Muscle of arm (tissue), 14 donors: ENCODE measurements around the gene PCP4L1. TPM values are rescaled to one million over a fixed set of nuclear protein-coding genes. Genes with fewer than 3 reads are reported as not detected.
"Not testable (repeated sequence)": the region's sequence is repeated elsewhere in the genome, so short reads cannot be mapped to it uniquely, and the experiment has no call there.

Source experiments
- DNase-seq: peaks from one replicate; pipeline ENCODE4 v3.0.0-alpha.2; 2013
- long read RNA-seq, 11 donors: transcript quantifications; one replicate each; lab custom pipeline, GENCODE V29; 2026
- polyA plus RNA-seq, 12 donors: library from polyadenylated mRNA; unstranded; fragments of 120-200 nt; gene quantifications; one replicate each; pipeline ENCODE4 v1.2.1, GENCODE V29; 2013; ENCODE audit not compliant: insufficient read length in 12 of 12

Gene PCP4L1
- 1 to 10 TPM in 1 of 12 donors, under 1 TPM in 8, not detected in 3; 0.14 to 1.0 (median 0.38) TPM for polyA plus RNA-seq
- long read RNA-seq, donor 1, transcript PCP4L1-201 (3 exons, 1,424 nt) = major isoform, 5 of 10 reads
- long read RNA-seq, donor 1, partial matches to known transcripts = 5 of 10 reads
- long read RNA-seq, donor 1, other reads (novel, unspliced or antisense) = 0 of 10 reads
- long read RNA-seq, donor 2 = 0 reads
- long read RNA-seq, donor 3 = 0 reads
- long read RNA-seq, donor 4 = 0 reads
- long read RNA-seq, donor 5 = 0 reads
- long read RNA-seq, donor 6, partial matches to known transcripts = 0 of 1 reads
- long read RNA-seq, donor 6, other reads (novel, unspliced or antisense) = 0 of 1 reads
- long read RNA-seq, donor 7 = 0 reads
- long read RNA-seq, donor 8 = 0 reads
- long read RNA-seq, donor 9 = 0 reads
- long read RNA-seq, donor 10 = 0 reads
- long read RNA-seq, donor 11 = 0 reads

DNA sequence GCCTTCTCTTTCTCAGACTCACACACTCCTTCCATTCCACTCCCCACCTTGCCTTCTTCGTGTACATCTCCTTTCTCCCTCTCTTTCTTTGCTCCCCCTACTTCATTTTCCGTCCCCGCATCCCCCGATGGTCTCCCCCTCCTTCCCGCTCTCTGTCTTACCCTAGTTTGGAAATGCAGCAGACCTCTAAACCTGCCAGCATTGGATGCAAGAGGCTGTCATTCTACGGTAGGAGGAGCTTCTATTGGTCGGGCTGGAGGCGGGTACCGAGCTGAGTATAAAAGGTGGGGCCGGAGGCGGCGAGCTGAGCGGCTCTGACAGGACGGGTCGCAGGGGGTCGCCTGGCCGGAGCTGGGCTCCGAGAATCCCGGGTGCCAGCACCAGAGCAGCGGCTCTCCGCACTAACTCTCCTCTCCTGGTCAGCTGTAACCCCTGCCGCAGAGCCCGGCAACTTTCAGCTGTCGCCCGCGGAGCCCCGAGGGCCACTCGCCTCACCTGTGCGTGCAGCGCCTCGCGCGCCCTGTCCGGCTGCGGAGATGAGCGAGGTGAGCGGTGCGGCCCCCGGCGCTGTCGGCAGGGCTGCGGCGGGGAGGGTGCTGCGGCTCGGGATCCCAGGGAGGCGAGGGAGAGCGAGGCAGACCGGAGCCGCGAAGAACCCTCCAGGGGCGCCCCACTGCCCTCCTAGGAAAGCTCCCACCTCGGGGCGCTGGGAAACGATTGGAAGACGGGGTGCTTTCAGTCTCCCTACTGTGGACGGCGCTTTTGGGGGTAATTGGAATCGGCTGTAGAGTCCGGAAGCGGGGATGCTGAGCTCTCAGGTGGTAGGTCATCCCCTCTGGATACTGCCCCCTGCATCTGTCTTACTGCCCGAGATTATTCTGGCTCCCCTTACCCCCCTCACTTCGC is at the start of gene PCP4L1:
PCP4L1 (plus strand) TSS at position 307 of the 906 bp plus-strand sequence; CDS start at position 537, 230 bp downstream.
- peak; percentile 20 for DNase-seq

DNA sequence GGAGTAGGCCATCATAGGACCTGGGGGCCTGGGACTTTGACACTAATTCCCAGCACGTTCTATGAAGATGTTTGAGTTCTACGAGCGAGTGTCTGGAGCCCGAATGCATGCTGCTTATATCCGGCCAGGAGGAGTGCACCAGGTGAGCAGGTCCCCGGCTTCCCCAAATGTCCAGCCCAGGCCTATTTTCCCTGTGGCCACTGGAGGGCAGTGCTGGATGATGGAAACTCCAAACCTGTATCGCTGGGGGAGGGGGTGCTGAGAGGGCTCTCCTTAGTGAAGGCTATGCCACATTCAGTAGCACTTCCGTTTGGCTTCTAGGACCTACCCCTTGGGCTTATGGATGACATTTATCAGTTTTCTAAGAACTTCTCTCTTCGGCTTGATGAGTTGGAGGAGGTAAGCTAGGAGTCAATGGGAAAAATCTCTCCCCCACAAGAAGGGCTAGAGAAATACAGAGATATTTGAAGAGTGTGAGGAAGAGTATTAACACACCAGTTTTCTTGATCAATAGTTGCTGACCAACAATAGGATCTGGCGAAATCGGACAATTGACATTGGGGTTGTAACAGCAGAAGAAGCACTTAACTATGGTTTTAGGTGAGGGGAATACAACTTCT is 48.6 kb upstream of the PCP4L1 start:
- DNase-seq = no peak

DNA sequence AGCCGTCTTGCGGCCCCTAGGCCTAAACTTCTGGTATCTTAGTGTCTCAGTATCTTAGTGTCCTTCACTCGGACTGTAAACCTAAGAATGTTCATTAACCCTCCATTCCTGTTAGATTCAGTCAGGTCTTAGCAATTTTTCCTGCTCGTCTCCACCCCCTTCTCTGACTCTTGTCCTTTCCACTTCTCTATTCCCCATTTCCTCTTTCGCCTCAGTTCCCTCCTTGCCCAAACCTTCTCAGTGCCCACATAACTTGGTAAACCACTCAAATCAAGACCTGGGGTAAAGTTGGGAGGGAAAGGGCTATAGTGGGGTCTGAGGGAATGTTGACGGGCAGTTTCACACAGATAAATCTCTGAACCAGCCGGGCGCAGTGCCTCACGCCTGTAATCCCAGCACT is 44.2 kb upstream of the PCP4L1 start:
- no peak for DNase-seq

DNA sequence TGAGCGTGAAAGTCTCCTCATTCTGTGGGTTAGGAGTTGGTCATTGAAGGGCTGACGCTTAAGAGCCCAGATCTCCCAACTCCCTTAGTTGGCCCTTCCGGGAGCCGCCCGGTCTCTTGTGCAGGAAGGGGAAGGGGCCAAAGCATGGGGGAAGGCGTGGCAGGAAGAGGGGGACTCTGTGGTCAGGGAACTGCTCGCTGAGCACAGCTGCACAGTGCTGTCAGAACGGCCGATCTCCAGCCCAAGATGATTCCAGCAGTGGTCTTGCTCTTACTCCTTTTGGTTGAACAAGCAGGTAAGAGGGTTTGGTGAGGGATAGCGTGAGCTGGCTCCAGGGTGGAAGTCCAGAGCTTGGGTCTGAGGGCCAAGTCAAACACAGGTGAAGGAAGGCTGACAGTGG is 43.5 kb upstream of the PCP4L1 start, which contains the start of gene FCER1G:
FCER1G (plus strand) TSS at position 220 of the 400 bp plus-strand sequence; CDS start at position 247, 27 bp downstream.
- DNase-seq = no peak

DNA sequence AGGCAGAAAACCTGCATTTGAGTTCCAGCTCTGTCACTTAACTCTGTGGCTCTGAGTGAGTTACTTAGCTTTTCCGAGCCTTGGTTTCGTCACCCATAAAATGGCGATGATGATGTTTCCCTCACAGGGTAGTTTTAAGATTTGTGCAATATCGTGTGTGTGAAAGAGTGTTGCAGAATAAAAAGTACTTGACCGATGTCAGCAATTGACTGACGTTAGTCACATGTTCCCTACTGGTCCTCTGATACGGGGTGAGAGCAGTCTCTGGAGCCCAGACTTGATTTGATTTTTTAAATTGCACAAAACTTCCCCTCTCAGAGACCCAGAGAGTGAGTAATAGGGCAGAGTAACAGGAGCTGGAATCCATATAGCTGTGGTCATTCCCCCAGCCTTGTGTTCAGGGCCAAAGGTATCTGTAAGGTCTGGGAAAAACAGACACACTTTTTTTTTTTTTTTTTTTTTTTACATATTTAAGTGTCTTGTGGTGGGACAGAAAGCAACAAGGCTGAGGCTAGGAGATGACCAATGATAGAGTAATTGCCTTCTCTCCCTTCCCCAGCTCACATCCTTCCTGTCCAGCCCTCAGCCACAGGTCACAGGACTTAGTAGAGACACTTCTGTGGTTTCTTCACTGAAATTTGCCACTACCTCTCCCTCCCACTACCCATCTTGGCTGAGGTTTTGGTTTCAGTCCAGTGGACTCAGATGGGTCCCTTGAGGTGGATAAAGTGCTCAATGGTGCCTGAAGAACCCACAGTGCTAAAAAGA is 41.4 kb upstream of the PCP4L1 start:
- no peak for DNase-seq

DNA sequence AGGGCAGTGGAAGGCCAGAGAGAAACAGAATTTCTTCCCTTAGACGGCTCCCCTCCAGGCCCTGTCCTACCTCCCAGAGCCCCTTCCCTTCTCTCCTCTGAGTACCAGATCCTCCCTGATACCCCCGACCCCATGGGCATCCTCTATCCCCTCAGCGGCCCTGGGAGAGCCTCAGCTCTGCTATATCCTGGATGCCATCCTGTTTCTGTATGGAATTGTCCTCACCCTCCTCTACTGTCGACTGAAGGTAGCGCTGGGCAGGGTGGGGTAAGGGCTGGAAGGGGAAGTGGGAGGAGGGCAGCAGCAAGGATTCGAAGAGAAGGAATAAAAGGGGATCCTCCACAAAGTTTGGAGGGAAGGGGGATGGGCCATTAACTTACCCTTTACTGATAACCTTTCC is 40.7 kb upstream of the PCP4L1 start:
- DNase-seq = no peak

DNA sequence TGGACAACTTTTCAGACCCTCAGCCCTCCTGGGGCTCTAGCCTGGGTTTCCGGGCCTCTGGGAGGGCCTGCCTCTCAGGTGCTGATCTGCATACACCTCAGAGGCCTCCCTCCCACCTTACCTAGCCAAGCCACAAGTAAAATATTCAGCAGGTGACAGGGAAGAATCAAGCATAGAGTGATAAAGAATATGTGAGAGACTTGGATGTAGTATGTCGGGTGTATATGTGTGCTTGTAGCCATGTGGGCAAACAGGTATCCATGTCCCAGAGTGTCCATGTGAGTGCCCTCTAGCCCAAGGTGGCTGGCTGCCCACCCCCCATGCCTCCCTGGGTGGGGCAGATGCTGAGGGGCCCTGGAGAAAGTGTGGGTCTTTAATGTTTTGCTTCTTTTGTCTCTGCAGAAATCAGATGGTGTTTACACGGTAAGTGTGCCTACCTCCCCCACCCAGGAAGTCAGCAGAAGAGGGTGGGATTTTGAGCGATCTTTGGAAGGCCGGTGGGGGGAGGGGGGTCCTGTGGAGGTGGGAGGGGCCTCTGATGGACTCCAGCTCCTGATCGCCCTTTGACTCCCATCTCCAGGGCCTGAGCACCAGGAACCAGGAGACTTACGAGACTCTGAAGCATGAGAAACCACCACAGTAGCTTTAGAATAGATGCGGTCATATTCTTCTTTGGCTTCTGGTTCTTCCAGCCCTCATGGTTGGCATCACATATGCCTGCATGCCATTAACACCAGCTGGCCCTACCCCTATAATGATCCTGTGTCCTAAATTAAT is 40.1 kb upstream of the PCP4L1 start:
- no peak for DNase-seq

DNA sequence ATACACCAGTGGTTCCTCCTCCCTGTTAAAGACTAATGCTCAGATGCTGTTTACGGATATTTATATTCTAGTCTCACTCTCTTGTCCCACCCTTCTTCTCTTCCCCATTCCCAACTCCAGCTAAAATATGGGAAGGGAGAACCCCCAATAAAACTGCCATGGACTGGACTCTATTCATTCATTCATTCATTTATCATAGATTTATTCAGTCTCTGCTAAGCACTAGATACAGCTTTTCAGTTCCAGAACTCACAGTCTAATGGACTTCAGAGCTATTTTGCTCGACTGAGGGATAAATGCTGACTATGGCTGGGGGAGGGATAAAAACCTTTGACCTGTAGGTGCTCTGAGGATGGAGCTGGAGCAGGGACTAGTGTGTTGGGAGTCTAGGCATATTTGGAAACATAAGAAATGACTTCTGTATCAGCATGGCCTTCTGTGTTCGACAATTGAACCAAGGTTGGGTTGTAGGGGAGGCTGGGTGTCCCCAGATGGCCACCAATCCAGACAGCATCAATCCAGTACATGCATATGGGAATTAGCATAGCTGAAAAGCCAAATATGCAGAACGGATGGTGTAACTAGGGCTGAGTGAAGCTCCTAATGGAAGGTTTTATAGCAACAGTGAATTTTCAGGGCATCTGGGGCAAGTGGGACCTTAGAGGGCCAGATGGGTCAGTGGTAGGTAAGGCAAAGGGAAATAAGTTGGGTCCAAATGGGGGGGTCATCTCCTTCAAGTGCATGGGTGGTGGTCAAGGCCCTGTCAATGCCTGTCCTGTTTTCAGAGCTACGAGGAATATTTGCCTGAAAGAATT is 39.3 kb upstream of the PCP4L1 start:
- DNase-seq = no peak

DNA sequence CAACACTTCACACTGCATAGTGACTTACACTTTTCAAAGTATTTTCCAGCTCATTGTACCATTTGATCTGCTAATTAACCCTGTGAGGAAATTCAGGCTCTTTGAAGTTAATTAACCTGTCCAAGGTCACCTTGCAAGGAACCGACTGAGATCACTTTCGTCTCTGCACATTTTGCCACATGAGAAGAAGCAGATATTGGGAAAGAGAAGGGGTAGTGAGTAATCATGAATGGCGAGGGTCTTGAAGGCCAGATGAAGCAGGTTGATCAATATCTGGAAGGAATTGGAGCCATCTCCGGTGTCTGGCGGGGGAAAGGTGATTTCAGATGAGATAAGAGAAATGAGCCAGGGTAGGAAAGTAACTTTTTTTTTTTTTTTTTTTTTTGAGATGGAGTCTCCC is 38.5 kb upstream of the PCP4L1 start:
- no peak for DNase-seq

DNA sequence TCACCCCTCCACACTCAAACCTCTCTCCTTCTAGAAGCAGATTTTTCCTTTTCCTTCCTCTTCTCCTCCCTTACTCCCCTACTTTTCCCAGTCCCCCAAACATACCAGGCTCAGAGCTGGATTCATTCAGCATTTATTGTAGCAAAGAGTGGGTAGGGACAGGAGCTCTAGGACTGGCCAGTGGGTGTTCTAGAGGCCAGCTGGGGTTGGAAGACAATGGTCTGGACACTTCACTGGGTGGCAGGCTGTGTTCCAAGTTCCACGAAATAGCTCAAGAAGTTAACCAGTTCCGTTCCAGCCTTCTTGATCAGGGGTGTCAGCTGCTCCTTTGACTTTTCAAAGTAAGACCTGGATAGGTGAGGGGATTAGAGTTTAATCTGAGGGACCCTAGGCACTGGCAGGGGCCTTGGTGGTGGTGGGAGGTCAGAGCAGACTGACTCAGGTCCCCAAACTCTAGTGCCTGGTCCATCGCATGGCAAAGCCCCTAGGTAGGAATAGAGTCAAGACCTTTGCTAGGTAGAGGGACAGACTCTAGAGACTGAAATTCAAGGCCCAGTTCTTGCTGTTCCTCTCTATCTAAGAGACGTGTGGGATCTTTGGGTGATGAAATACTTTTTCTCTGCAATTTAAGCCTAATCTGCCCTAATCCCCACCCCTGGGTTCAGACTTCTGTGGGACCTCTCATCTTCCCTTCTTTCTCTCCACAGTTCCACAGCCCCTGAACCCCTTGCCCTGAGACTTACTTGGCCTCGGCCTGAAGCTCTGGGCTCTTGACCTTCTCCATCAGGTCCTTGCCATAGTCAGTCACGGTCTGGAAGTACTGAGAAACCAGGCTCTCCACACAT is 36.1 kb upstream of the PCP4L1 start:
- DNase-seq = no peak

DNA sequence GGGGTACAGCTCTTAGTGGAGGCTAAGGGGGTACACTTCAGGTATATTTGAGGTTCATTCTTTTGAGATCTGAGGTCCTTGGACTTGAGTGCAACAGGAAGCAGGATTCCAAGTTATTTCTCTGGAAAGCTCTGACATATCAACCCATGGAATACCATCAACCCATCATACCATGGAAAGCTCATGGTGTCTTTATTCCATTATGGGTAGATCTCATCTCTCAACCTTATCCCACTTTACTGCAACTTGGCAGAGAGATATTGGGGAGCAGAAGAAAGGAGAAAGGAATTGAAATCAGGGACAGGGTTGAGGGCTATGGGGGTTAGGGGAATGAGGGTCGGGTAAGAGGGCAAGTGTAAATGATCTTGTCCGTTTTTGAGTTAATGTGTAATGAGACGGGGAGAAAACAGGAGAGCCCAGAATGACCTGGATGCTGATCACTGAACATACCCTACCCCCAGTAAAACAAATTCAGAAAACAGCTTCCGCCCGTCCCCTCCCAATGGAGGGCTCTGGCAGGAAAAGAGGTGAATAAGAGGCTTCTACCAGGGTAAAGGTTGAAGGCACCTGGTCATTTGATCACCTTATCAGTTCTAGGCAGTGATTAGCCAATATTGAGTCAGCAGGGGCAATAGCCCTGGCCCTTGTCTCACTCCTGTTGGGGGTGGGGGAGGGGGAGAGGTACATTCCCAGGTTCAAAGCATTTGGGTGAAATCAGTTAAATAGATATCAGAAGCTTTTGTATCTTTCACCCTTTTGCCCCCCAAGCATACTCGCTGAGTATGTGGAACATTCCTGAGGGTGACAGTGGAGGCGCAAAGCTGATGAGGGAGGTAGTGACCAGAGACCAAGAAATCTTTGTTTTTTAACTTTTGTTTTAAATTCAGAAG is 34.5 kb upstream of the PCP4L1 start:
- no peak for DNase-seq

DNA sequence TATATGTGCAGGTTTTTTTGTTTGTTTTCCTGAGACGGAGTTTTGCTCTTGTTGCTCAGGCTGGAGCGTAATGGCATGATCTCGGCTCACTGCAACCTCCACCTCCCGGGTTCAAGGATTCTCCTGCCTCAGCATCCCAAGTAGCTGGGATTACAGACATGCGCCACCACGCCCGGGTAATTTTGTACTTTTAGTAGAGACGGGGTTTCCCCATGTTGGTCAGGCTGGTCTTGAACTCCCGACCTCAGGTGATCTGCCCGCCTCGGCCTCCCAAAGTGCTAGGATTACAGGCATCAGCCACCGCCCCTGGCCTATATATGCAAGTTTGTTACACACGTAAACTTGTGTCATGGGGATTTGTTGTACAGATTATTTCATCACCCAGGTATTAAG is 33.9 kb upstream of the PCP4L1 start:
- not testable (repeated sequence) for DNase-seq

DNA sequence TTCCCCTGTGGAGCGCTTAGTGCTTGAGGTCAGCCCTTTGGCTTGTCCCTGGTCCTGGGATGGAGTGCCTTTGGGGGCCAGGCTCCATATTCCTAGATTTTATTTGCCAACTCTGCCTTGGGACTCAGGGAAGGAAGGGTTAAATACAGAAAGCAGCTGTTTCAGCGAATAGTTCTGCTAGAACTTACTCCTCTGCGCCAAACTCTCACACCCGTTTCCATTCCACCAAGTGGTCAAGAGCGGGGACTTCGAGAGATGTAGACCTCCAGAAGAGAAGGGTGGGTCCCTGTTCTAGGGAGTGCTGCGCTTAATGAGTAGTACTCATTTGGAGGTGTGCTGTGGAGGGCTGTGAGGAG is 33.4 kb upstream of the PCP4L1 start:
- DNase-seq = no peak

DNA sequence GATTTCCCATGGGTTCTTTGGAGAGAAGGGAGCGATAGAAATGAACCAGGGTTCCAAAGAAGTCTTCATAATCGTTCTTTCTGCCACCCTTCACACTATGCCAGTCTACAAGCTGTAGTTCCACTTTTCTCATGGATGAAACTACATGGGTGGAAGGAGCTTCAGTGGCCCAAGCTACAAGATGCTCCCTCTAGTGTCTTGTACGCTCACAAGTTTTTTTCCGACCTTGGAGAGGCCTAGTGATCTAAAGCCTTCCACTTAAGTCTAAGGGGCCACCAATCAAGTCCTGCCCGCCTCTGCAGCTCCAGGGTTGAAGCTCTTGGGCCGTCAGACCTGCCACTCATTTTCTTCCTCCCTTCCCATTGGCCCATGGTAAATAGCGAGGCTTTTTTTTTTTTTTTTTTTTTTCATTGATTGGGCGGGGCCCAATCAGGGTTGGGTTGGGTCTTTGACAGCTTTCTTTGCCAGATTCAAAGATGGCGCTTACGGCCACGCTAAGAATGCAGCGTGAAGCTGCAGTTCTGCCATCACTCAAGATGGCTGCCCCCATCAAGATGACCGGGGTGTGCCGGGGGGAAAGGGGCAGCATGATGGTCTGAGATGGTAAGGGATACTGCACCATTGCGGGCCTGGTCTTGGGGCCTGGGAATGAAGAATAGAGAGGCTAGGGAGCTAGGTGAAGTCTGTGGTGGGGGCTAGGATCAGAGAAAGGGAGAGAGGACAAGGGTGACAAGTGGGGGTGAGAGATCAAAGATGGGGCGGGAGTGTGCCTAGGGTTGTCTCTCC is 32.8 kb upstream of the PCP4L1 start, which contains the start of gene TOMM40L:
TOMM40L (plus strand) TSS at position 527 of the 786 bp plus-strand sequence. CDS start 430 bp downstream, outside the sequence.
- peak; percentile 96 for DNase-seq

DNA sequence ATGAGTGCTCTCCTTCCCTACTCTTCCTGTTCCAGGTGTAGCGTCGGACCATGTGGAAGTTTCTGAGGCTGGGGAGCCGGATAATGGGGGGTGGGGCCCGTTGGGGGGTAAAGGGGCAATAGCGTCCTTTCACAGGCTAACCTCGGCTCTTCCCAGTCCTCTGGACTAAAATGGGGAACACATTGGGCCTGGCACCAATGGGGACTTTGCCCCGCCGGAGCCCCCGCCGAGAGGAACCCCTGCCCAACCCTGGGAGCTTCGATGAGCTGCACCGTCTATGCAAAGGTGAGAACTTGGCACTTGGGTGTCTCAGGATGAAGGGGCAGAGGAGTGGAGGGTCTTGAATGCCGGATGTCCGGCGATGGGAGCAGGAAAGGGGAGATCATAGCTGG is 32.2 kb upstream of the PCP4L1 start:
- DNase-seq = no peak

DNA sequence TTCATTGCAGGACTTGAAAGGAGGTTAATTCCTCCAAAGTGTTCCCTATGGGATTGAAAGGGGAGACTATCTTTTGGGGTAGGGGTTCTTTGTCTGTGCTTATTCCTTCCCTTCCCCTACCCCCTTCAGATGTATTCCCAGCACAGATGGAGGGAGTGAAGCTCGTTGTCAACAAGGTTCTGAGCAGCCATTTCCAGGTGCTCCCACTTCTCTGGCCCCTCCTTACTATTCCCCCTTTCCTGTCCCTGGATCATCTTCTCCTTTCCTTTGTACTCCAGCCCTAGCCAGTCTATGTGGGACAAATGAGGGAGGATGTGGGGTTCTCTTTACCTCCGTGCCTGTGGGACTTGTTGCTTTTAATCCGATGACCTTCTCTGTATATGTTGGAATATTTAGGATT is 31.8 kb upstream of the PCP4L1 start:
- no peak for DNase-seq
